H1 (cell line): ENCODE data around the gene MAGI1. TPM values are rescaled to one million over a fixed set of nuclear protein-coding genes. Genes with fewer than 3 reads are reported as not detected.

Experiments
- CTCF ChIA-PET: fragments of 300-600 bp; sonication (Branson Sonifier 250); formaldehyde crosslinking; loops from one replicate; lab custom pipeline; 2021; ENCODE audit not compliant: partially characterized antibody; lab: Charles Lee
- POLR2A ChIA-PET: fragments of 300-600 bp; sonication (Branson Sonifier 250); formaldehyde crosslinking; loops from one replicate; lab custom pipeline; 2021; ENCODE audit warnings: inconsistent platforms; ENCODE audit not compliant: partially characterized antibody; lab: Charles Lee
- DNase-seq, 2 experiments: peaks; one replicate each; pipeline versions ENCODE4 v3.0.0 to v3.0.0-alpha.2; 2010 to 2022; ENCODE audit warnings: low spot score in 2 of 2, low read depth in 1 of 2, mixed read lengths in 1 of 2
- FAIRE-seq: peaks from 2 replicates; lab custom pipeline; 2011; peaks lifted over from hg19 to GRCh38; lab: Jason Lieb, UNC
- H2AFZ ChIP-seq: 2 replicates; pipeline ENCODE4 v1.8.1; 2012; ENCODE audit warnings: low read length, inconsistent platforms
- H2AK5ac ChIP-seq: 2 replicates; pipeline ENCODE4 v1.6.1; 2013; ENCODE audit warnings: low read depth, low read length
- H2BK120ac ChIP-seq: replicated peaks from 2 replicates; pipeline ENCODE3; 2013; ENCODE audit warnings: low read depth, low read length, inconsistent platforms
- H2BK12ac ChIP-seq: 2 replicates; pipeline ENCODE4 v1.6.1; 2013; ENCODE audit warnings: low read depth, low read length
- H2BK15ac ChIP-seq: 2 replicates; pipeline ENCODE4 v1.6.1; 2013; ENCODE audit warnings: low read length
- H2BK20ac ChIP-seq: 2 replicates; pipeline ENCODE4 v1.6.1; 2013; ENCODE audit warnings: low read length
- H2BK5ac ChIP-seq: 2 replicates; pipeline ENCODE4 v1.6.1; 2013; ENCODE audit warnings: low read depth, low read length
- H3K14ac ChIP-seq: 2 replicates; pipeline ENCODE4 v1.6.1; 2013; ENCODE audit warnings: inconsistent platforms; ENCODE audit not compliant: insufficient read length
- H3K18ac ChIP-seq: 2 replicates; pipeline ENCODE4 v1.6.1; 2013; ENCODE audit warnings: low read length; ENCODE audit errors: extremely low read depth
- H3K23ac ChIP-seq: 2 replicates; pipeline ENCODE4 v1.6.1; 2013; ENCODE audit warnings: inconsistent platforms; ENCODE audit not compliant: insufficient read length
- H3K23me2 ChIP-seq: 2 replicates; pipeline ENCODE4 v1.6.1; 2013; ENCODE audit warnings: low read depth, low read length
- H3K27ac ChIP-seq: 2 replicates; pipeline ENCODE4 v1.6.1; 2011; ENCODE audit warnings: low read depth, low read length, inconsistent platforms
- H3K27me3 ChIP-seq, 4 experiments: replicated peaks in 1 of 4; 1 replicate in 1 of 4; 2 replicates in 3 of 4; pipeline versions ENCODE4 v1.6.1 to v1.8.1; 2011 to 2013; ENCODE audit warnings: low read length in 3 of 4, mild to moderate bottlenecking in 3 of 4, inconsistent platforms in 2 of 4, mixed read lengths in 2 of 4, moderate library complexity in 1 of 4; ENCODE audit not compliant: control insufficient read depth in 3 of 4, insufficient read depth in 3 of 4; ENCODE audit errors: extremely low read depth in 1 of 4
- H3K36me3 ChIP-seq, 4 experiments: 2 replicates each; pipeline versions ENCODE4 v1.6.1 to v1.8.1; 2011 to 2013; ENCODE audit warnings: mild to moderate bottlenecking in 4 of 4, low read length in 3 of 4, moderate library complexity in 2 of 4, control low read depth in 1 of 4, inconsistent platforms in 1 of 4; ENCODE audit not compliant: insufficient read depth in 4 of 4, control insufficient read depth in 2 of 4
- H3K4ac ChIP-seq: replicated peaks from 2 replicates; pipeline ENCODE3; 2013; ENCODE audit warnings: low read length, low read depth, mixed read lengths, inconsistent platforms; ENCODE audit not compliant: insufficient read length
- H3K4me1 ChIP-seq, 4 experiments: replicated peaks in 1 of 4; 1 replicate in 1 of 4; 2 replicates in 3 of 4; pipeline versions ENCODE4 v1.6.1 to v1.8.1; 2011 to 2013; ENCODE audit warnings: low read length in 3 of 4, inconsistent platforms in 2 of 4, mixed read lengths in 1 of 4; ENCODE audit not compliant: insufficient read depth in 4 of 4, control insufficient read depth in 3 of 4
- H3K4me2 ChIP-seq, 2 experiments: 2 replicates each; pipeline versions ENCODE4 v1.6.1 to v1.8.1; 2011 to 2013; ENCODE audit warnings: low read depth in 2 of 2, low read length in 2 of 2, control low read depth in 1 of 2, inconsistent platforms in 1 of 2, mild to moderate bottlenecking in 1 of 2; ENCODE audit not compliant: insufficient read depth in 1 of 2
- H3K4me3 ChIP-seq, 4 experiments: fragments of 200-600, 300-600 bp in 1 of 4; sonication (generic), shearing (Covaris generic), sonication (Bioruptor Twin) in 1 of 4; 2 replicates each; pipeline versions ENCODE4 v1.5.1 to v1.8.1; 2011 to 2016; ENCODE audit warnings: low read length in 4 of 4, low read depth in 3 of 4, control low read depth in 2 of 4, inconsistent platforms in 2 of 4, mild to moderate bottlenecking in 2 of 4, mixed read lengths in 1 of 4, moderate library complexity in 1 of 4; ENCODE audit not compliant: insufficient read depth in 2 of 4; ENCODE audit errors: extremely low read depth in 1 of 4
- H3K56ac ChIP-seq: replicated peaks from 2 replicates; pipeline ENCODE3; 2013; ENCODE audit warnings: low read depth, mild to moderate bottlenecking, mixed read lengths, low read length, inconsistent platforms; ENCODE audit not compliant: insufficient read length
- H3K79me1 ChIP-seq: 2 replicates; pipeline ENCODE4 v1.6.1; 2013; ENCODE audit warnings: low read depth, low read length, control low read depth
- H3K79me2 ChIP-seq, 2 experiments: 2 replicates each; pipeline versions ENCODE4 v1.6.1 to v1.8.1; 2012 to 2013; ENCODE audit warnings: low read length in 2 of 2, mild to moderate bottlenecking in 2 of 2, inconsistent platforms in 1 of 2; ENCODE audit not compliant: insufficient read depth in 2 of 2, control insufficient read depth in 1 of 2
- H3K9ac ChIP-seq, 4 experiments: replicated peaks in 1 of 4; 1 replicate in 1 of 4; 2 replicates in 3 of 4; pipeline versions ENCODE4 v1.6.1 to v1.8.1; 2011 to 2013; ENCODE audit warnings: low read depth in 3 of 4, low read length in 3 of 4, control low read depth in 2 of 4, mild to moderate bottlenecking in 2 of 4, moderate library complexity in 2 of 4, inconsistent platforms in 1 of 4; ENCODE audit errors: extremely low read depth in 1 of 4
- H3K9me3 ChIP-seq, 2 experiments: 2 replicates each; pipeline versions ENCODE4 v1.6.1 to v1.8.1; 2012 to 2013; ENCODE audit warnings: mild to moderate bottlenecking in 2 of 2, moderate library complexity in 2 of 2, control low read depth in 1 of 2, inconsistent platforms in 1 of 2, low read depth in 1 of 2, low read length in 1 of 2, mixed read lengths in 1 of 2; ENCODE audit not compliant: insufficient read depth in 2 of 2
- H4K20me1 ChIP-seq, 2 experiments: replicated peaks in 1 of 2; 2 replicates each; pipeline versions ENCODE3 to v1.8.1; 2011 to 2013; ENCODE audit warnings: inconsistent platforms in 2 of 2, low read length in 2 of 2, mild to moderate bottlenecking in 1 of 2; ENCODE audit not compliant: insufficient read depth in 2 of 2, control insufficient read depth in 1 of 2
- H4K5ac ChIP-seq: 2 replicates; pipeline ENCODE4 v1.6.1; 2013; ENCODE audit warnings: low read length, low read depth, mixed read lengths, inconsistent platforms; ENCODE audit not compliant: insufficient read length
- H4K8ac ChIP-seq: 2 replicates; pipeline ENCODE4 v1.8.0; 2013; ENCODE audit warnings: mild to moderate bottlenecking, moderate library complexity, low read length, inconsistent platforms; ENCODE audit not compliant: insufficient read depth; ENCODE audit errors: extremely low read depth
- H4K91ac ChIP-seq: replicated peaks from 2 replicates; pipeline ENCODE3; 2013; ENCODE audit warnings: low read length, mixed read lengths, inconsistent platforms; ENCODE audit not compliant: insufficient read length
- JUN ChIP-seq: IDR thresholded peaks from 2 replicates; pipeline ENCODE4 v1.6.1; 2011; ENCODE audit warnings: low read depth, mild to moderate bottlenecking, improper control_type of control experiment, low read length
- RFX5 ChIP-seq: IDR thresholded peaks from 2 replicates; pipeline ENCODE4 v1.6.1; 2011; ENCODE audit warnings: low read depth, low read length, improper control_type of control experiment, borderline replicate concordance
- SIN3A ChIP-seq, 2 experiments: IDR thresholded peaks in 1 of 2; conservative IDR thresholded peaks in 1 of 2; 2 replicates each; pipeline ENCODE4 v1.6.1; 2011 to 2012; ENCODE audit warnings: low read length in 2 of 2, improper control_type of control experiment in 1 of 2, low read depth in 1 of 2, mild to moderate bottlenecking in 1 of 2
- TAF7 ChIP-seq: optimal IDR thresholded peaks from 2 replicates; pipeline ENCODE3; 2011; ENCODE audit warnings: low read depth, mild to moderate bottlenecking, inconsistent platforms, low read length, moderate library complexity, borderline replicate concordance
- TEAD4 ChIP-seq: IDR thresholded peaks from 2 replicates; pipeline ENCODE4 v1.6.1; 2012; ENCODE audit warnings: low read depth, low read length, inconsistent platforms, mixed read lengths
- YY1 ChIP-seq: IDR thresholded peaks from 2 replicates; pipeline ENCODE4 v1.6.1; 2011; ENCODE audit warnings: low read depth, mild to moderate bottlenecking, low read length
- WGBS, 2 experiments: shearing (Covaris generic) in 1 of 2; methylation state at CpG; one replicate each; pipeline versions ENCODE4 v1.1.6 to v1.1.7; 2013 to 2015; ENCODE audit warnings: low lambda C conversion rate in 2 of 2, mixed read lengths in 2 of 2, inconsistent platforms in 1 of 2, low coverage in 1 of 2, missing lambda C conversion rate in 1 of 2; ENCODE audit not compliant: insufficient replicate concordance in 2 of 2, insufficient coverage in 1 of 2, insufficient read length in 1 of 2; ENCODE audit errors: extremely low coverage in 1 of 2, missing lambda C conversion rate in 1 of 2; 5-methylcytosine and 5-hydroxymethylcytosine counted together
- polyA plus RNA-seq, 7 experiments: library from polyadenylated mRNA; depleted of rRNA in 3 of 7; stranded (reverse) in 5 of 7; unstranded in 2 of 7; fragments of >200 nt in 5 of 7; fragments of 200-250 nt in 2 of 7; gene quantifications; 1 replicate in 5 of 7; 2 replicates in 1 of 7; 4 replicates in 1 of 7; pipeline versions ENCODE4 v1.2.1 to v1.2.3, GENCODE V29; 2011 to 2013; ENCODE audit warnings: missing spikeins in 2 of 7, mixed read lengths in 2 of 7
- total RNA-seq: library from RNA; stranded (reverse); fragmentation: NEBNext Ultra II Directional; extraction: Animal tissue kit (Norgen Biotek cat#: 25700); gene quantifications from 2 replicates; pipeline ENCODE4 v1.2.1, GENCODE V29; 2021
- TF ChIP-seq, protein P1 (sequence below): IDR thresholded peaks from 2 replicates; pipeline ENCODE4 v1.6.1; 2012; ENCODE audit warnings: inconsistent platforms

The MAGI1 gene
- total and polyA plus RNA-seq, 2 of the 8 experiments (the other 6 are each of a cell fraction or from before 2014, with no cell fraction given), result 19.8 to 78.0 TPM

DNA sequence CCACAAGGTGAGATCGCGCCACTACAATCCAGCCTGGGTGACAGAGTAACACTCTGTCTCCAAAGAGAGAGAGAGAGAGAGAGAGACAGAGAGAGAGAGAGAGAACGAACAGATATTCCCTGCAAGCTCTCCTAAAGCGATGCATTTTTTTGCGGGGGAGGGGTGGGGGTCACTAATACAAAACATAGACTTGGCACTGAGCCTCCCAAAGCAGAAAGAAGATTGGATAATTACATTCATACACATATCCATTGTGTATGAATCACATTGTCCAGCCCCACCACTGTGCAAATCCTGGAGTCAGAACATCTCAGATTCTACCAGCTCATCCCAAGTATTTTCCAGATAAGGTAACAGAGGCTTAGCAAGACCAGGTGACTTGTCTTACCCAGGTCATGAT is 459.9 kb downstream of the MAGI1 start:
- H2BK12ac ChIP-seq, result no peak overlapping the region
- no peak overlapping the region for H3K56ac ChIP-seq
- H4K20me1 ChIP-seq, result peaks cover 0 to 10% of the 10 kb centered on the region in 2 experiments
- H3K27ac ChIP-seq, result no peak overlapping the region
- H3K4ac ChIP-seq, result no peak overlapping the region
- 92% methylated on average over 5 of the region's 5 CpGs; no CpG with 5 or more reads in 1 of the 2 experiments for whole genome bisulfite sequencing, 2 experiments
- no peaks in the 10 kb centered on the region for H3K27me3 ChIP-seq
- no peak overlapping the region for H2BK120ac ChIP-seq
- H2BK20ac ChIP-seq, result no peak overlapping the region
- no peak overlapping the region for H2BK15ac ChIP-seq
- DNase-seq (no peak), FAIRE-seq (no peak)
- H4K91ac ChIP-seq, result no peak overlapping the region
- no peak overlapping the region for H2AFZ ChIP-seq
- TF ChIP-seq YY1 (no peak), TEAD4 (no peak), RFX5 (no peak), TAF7 (no peak), JUN (no peak), SIN3A (conservative IDR thresholded peaks at IDR 0.05 in 1 of 2, IDR thresholded peaks at IDR 0.05 in 1 of 2; ENCODE audit: low read depth in 1 of 2, low read length in 2 of 2) (no peak)
- TF ChIP-seq, protein P1, sequence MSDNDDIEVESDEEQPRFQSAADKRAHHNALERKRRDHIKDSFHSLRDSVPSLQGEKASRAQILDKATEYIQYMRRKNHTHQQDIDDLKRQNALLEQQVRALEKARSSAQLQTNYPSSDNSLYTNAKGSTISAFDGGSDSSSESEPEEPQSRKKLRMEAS, result no peak
- no peak overlapping the region for H3K18ac ChIP-seq
- H3K4me3 ChIP-seq, result no peak overlapping the region
- ChIA-PET POLR2A (interaction anchor here (0.8 to 1.6 kb wide), 4 partner anchors 9 to 29 kb away, joined by 3 to 4 read pairs (median 4); no protein-coding TSS in a partner anchor), CTCF (interaction anchor here (0.6 to 1.9 kb wide), 6 partner anchors 9 to 218 kb away, joined by 3 to 14 read pairs (median 4); no protein-coding TSS in a partner anchor)
- no peaks in the 10 kb centered on the region for H3K9me3 ChIP-seq
- H3K79me1 ChIP-seq, result peaks cover 10% of the 10 kb centered on the region; the same call in 1 of the 2 replicates
- no peak overlapping the region for H2BK5ac ChIP-seq
- H3K23me2 ChIP-seq, result no peaks in the 10 kb centered on the region
- H4K8ac ChIP-seq, result no peak overlapping the region
- H3K9ac ChIP-seq, result no peak overlapping the region
- H3K4me2 ChIP-seq, result no peak overlapping the region
- H3K36me3 ChIP-seq, result no peaks in the 10 kb centered on the region
- no peak overlapping the region for H3K14ac ChIP-seq
- no peak overlapping the region for H2AK5ac ChIP-seq
- no peak overlapping the region for H3K23ac ChIP-seq
- H3K79me2 ChIP-seq, result peaks cover 5 to 95% of the 10 kb centered on the region in 2 experiments
- H3K4me1 ChIP-seq, result peaks cover 0 to 5% (median 0%) of the 10 kb centered on the region in 4 experiments; a peak in 2 of 7 replicates
- no peak overlapping the region for H4K5ac ChIP-seq
